Ascending aorta (tissue), 2 donors: ENCODE results near the gene TOE1. TPM values are rescaled to one million over a fixed set of nuclear protein-coding genes. Genes with fewer than 3 reads are reported as not detected.

Experiments
- DNase-seq, 2 donors: peaks; one replicate each; pipeline ENCODE4 v3.0.0-alpha.2; 2019; ENCODE audit warnings: low spot score in 2 of 2
- H3K27ac ChIP-seq, 2 donors: fragments of 200-600 bp; sonication (generic); one replicate each; pipeline ENCODE4 v1.5.1; 2016 to 2017; ENCODE audit warnings: mild to moderate bottlenecking in 1 of 2
- H3K27me3 ChIP-seq: fragments of 200-600 bp; sonication (generic); one replicate; pipeline ENCODE4 v1.5.1; 2017
- H3K36me3 ChIP-seq, 2 donors: fragments of 200-600 bp; sonication (generic); one replicate each; pipeline ENCODE4 v1.5.1; 2016
- H3K4me1 ChIP-seq, 2 donors: fragments of 200-600 bp; sonication (generic); one replicate each; pipeline ENCODE4 v1.5.1; 2016 to 2017; ENCODE audit warnings: mild to moderate bottlenecking in 1 of 2
- H3K4me3 ChIP-seq, 2 donors: fragments of 200-600 bp; sonication (generic); one replicate each; pipeline ENCODE4 v1.5.1; 2016 to 2017; ENCODE audit warnings: mild to moderate bottlenecking in 1 of 2
- H3K9me3 ChIP-seq, 2 donors: fragments of 200-600 bp; sonication (generic); one replicate each; pipeline ENCODE4 v1.5.1; 2016
- CTCF ChIP-seq, 3 experiments: fragments of 200-600 bp in 2 of 3; fragments of 450-650 bp in 1 of 3; sonication (generic) in 2 of 3; IDR thresholded peaks; one replicate each; pipeline ENCODE4 v1.5.1; 2016 to 2019; ENCODE audit warnings: antibody characterized with exemption in 3 of 3, mild to moderate bottlenecking in 1 of 3, moderate library complexity in 1 of 3
- intact Hi-C: fragments of 100-400 bp; cut with DNase I; formaldehyde crosslinking; loops from one replicate; pipeline ENCODE4 v1.15.1; 2023
- total RNA-seq: library from RNA; depleted of rRNA; stranded (reverse); fragments of >200 nt; gene quantifications from one replicate; pipeline ENCODE4 v1.1.0, GENCODE V29; 2016

The TOE1 gene
- total RNA-seq, 1 donor from 2014 or later = 6.9 TPM

- no peaks in the 10 kb centered on the region for H3K9me3 ChIP-seq
- peaks cover 8 to 12% of the 10 kb centered on the region in 2 donors for H3K4me1 ChIP-seq
- H3K27ac ChIP-seq = peak overlapping the region; percentile 59 to 72
- no peak for DNase-seq
- no peaks in the 10 kb centered on the region for H3K27me3 ChIP-seq
- no peak for TF ChIP-seq CTCF (IDR thresholded peaks at IDR 0.05)
- intact Hi-C loops = no loop called here
- H3K36me3 ChIP-seq = peaks cover 21% of the 10 kb centered on the region in 2 donors
- no peak overlapping the region for H3K4me3 ChIP-seq
Observed at GRCh38 chr1:45348020-45348419, 8.1 kb downstream of the TOE1 start.

GRCh38 chr1:45348609-45348965 is 8.6 kb downstream of the TOE1 start:
- intact Hi-C loops = no loop called here
- no peak overlapping the region for H3K4me3 ChIP-seq
- H3K4me1 ChIP-seq = peaks cover 8 to 12% of the 10 kb centered on the region in 2 donors
- no peaks in the 10 kb centered on the region for H3K27me3 ChIP-seq
- no peak for TF ChIP-seq CTCF (IDR thresholded peaks at IDR 0.05)
- H3K9me3 ChIP-seq = no peaks in the 10 kb centered on the region
- peak overlapping the region; percentile 59 to 72 for H3K27ac ChIP-seq
- peaks cover 15% of the 10 kb centered on the region in 2 donors for H3K36me3 ChIP-seq
- DNase-seq = no peak

- Histone ChIP-seq H3K27ac (peak overlapping the region; percentile 59 to 72), H3K4me1 (peaks cover 8 to 12% of the 10 kb centered on the region in 2 donors), H3K36me3 (peaks cover 10 to 11% of the 10 kb centered on the region in 2 donors), H3K4me3 (no peak overlapping the region), H3K9me3 (no peaks in the 10 kb centered on the region), H3K27me3 (no peaks in the 10 kb centered on the region)
- intact Hi-C loops = no loop called here
- DNase-seq = no peak
- TF ChIP-seq CTCF (IDR thresholded peaks at IDR 0.05) = no peak
Observed at GRCh38 chr1:45348966-45349677, 9.2 kb downstream of the TOE1 start.

GRCh38 chr1:45351508-45351907 is 11.5 kb downstream of the TOE1 start:
- H3K27ac ChIP-seq = no peak overlapping the region
- no peak for TF ChIP-seq CTCF (IDR thresholded peaks at IDR 0.05)
- no peaks in the 10 kb centered on the region for H3K9me3 ChIP-seq
- no peaks in the 10 kb centered on the region for H3K27me3 ChIP-seq
- no peaks in the 10 kb centered on the region for H3K36me3 ChIP-seq
- H3K4me3 ChIP-seq = no peak overlapping the region
- intact Hi-C loops = no loop called here
- H3K4me1 ChIP-seq = peaks cover 8 to 12% of the 10 kb centered on the region in 2 donors
- no peak for DNase-seq

- DNase-seq = no peak
- H3K9me3 ChIP-seq = no peaks in the 10 kb centered on the region
- intact Hi-C loops = no loop called here
- H3K27ac ChIP-seq = no peak overlapping the region
- H3K4me1 ChIP-seq = peaks cover 4 to 6% of the 10 kb centered on the region in 2 donors
- H3K27me3 ChIP-seq = no peaks in the 10 kb centered on the region
- no peak overlapping the region for H3K4me3 ChIP-seq
- TF ChIP-seq CTCF (IDR thresholded peaks at IDR 0.05) = no peak
- H3K36me3 ChIP-seq = no peaks in the 10 kb centered on the region
Observed at GRCh38 chr1:45353685-45354084, 13.7 kb downstream of the TOE1 start.
